ENCODE data around the gene JAKMIP1. TPM values are rescaled to one million over a fixed set of nuclear protein-coding genes. Genes with fewer than 3 reads are reported as not detected.

Gene JAKMIP1
- total and polyA plus RNA-seq, 12 donors, result 0.14 to 5.3 (median 2.9) TPM; not detected in 2

GRCh38 chr4:6182376-6183280 lies 17.7 kb downstream of the JAKMIP1 start:
- Histone ChIP-seq H3K27ac (no peak overlapping the region), H3K4me1 (replicated peaks in 1 of 2) (no peaks in the 10 kb centered on the region), H3K36me3 (replicated peaks in 1 of 2) (no peaks in the 10 kb centered on the region), H3K27me3 (no peaks in the 10 kb centered on the region), H3K9me3 (replicated peaks in 1 of 3) (no peaks in the 10 kb centered on the region), H3K4me3 (no peak overlapping the region)
- intact Hi-C loops (cut with DNase I), result no loop called here
- DNase-seq, result no peak
- no peak for TF ChIP-seq CTCF (IDR thresholded peaks at IDR 0.05)
- no peak for TF ChIP-seq POLR2A (IDR thresholded peaks at IDR 0.05)
- 68 to 75% (median 73%) methylated on average over 11 to 12 of the region's 12 CpGs for WGBS, 4 donors

GRCh38 chr4:6180841-6181631 lies 19.3 kb downstream of the JAKMIP1 start:
- H3K27me3 ChIP-seq, result no peaks in the 10 kb centered on the region
- intact Hi-C loops (cut with DNase I), result no loop called here
- no peaks in the 10 kb centered on the region for H3K9me3 ChIP-seq (replicated peaks in 1 of 3)
- H3K36me3 ChIP-seq (replicated peaks in 1 of 2), result no peaks in the 10 kb centered on the region
- TF ChIP-seq CTCF (IDR thresholded peaks at IDR 0.05), result no peak
- TF ChIP-seq POLR2A (IDR thresholded peaks at IDR 0.05), result no peak
- H3K27ac ChIP-seq, result no peak overlapping the region
- H3K4me1 ChIP-seq (replicated peaks in 1 of 2), result no peaks in the 10 kb centered on the region
- no peak for DNase-seq
- WGBS, 4 donors, result 54 to 61% (median 58%) methylated on average over 6 to 7 of the region's 7 CpGs
- no peak overlapping the region for H3K4me3 ChIP-seq

GRCh38 chr4:6179362-6179761 lies 21.0 kb downstream of the JAKMIP1 start:
- H3K4me3 ChIP-seq, result no peak overlapping the region
- 63 to 77% (median 73%) methylated on average over 1 of the region's 1 CpG for WGBS, 4 donors
- H3K27ac ChIP-seq, result no peak overlapping the region
- DNase-seq, result no peak
- intact Hi-C loops (cut with DNase I), result no loop called here
- H3K27me3 ChIP-seq, result no peaks in the 10 kb centered on the region
- H3K36me3 ChIP-seq (replicated peaks in 1 of 2), result no peaks in the 10 kb centered on the region
- H3K4me1 ChIP-seq (replicated peaks in 1 of 2), result no peaks in the 10 kb centered on the region
- TF ChIP-seq POLR2A (IDR thresholded peaks at IDR 0.05) (no peak), CTCF (IDR thresholded peaks at IDR 0.05) (no peak)
- H3K9me3 ChIP-seq (replicated peaks in 1 of 3), result no peaks in the 10 kb centered on the region

GRCh38 chr4:6178757-6179156 lies 21.6 kb downstream of the JAKMIP1 start:
- H3K9me3 ChIP-seq (replicated peaks in 1 of 3), result no peaks in the 10 kb centered on the region
- H3K27ac ChIP-seq, result no peak overlapping the region
- no peaks in the 10 kb centered on the region for H3K36me3 ChIP-seq (replicated peaks in 1 of 2)
- H3K27me3 ChIP-seq, result no peaks in the 10 kb centered on the region
- intact Hi-C loops (cut with DNase I), result no loop called here
- no peak for DNase-seq
- no peaks in the 10 kb centered on the region for H3K4me1 ChIP-seq (replicated peaks in 1 of 2)
- no peak overlapping the region for H3K4me3 ChIP-seq
- TF ChIP-seq CTCF (IDR thresholded peaks at IDR 0.05) (no peak), POLR2A (IDR thresholded peaks at IDR 0.05) (no peak)
- 49 to 56% (median 53%) methylated on average over 4 of the region's 4 CpGs for WGBS, 4 donors
